ENCODE results near the gene SMIM9. TPM values are rescaled to one million over a fixed set of nuclear protein-coding genes. Genes with fewer than 3 reads are reported as not detected.

The SMIM9 gene
- total RNA-seq, result not detected in 2 replicates

DNA sequence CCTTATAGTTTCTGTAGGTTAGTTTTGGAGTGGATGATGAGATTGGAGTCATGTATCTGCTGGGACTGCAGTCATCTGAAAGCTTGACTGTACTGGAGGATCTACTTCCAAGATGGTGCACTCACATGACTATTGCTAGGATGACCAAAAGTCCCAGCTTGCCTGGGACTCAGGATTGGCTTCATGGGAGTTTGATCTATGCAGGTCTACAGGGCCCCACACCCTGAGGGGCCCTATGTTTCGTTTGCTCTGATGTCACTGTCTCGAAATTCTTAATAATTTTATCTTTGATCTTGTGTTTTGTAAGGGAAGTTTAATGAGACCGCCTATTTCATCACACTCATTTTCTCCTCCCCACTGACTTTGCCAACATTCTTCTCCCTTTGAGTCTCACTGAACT lies at the start of gene SMIM9:
SMIM9 (minus strand) TSS at position 101 of the 400 bp plus-strand sequence. CDS start 3,806 bp downstream, outside the sequence.

DNA sequence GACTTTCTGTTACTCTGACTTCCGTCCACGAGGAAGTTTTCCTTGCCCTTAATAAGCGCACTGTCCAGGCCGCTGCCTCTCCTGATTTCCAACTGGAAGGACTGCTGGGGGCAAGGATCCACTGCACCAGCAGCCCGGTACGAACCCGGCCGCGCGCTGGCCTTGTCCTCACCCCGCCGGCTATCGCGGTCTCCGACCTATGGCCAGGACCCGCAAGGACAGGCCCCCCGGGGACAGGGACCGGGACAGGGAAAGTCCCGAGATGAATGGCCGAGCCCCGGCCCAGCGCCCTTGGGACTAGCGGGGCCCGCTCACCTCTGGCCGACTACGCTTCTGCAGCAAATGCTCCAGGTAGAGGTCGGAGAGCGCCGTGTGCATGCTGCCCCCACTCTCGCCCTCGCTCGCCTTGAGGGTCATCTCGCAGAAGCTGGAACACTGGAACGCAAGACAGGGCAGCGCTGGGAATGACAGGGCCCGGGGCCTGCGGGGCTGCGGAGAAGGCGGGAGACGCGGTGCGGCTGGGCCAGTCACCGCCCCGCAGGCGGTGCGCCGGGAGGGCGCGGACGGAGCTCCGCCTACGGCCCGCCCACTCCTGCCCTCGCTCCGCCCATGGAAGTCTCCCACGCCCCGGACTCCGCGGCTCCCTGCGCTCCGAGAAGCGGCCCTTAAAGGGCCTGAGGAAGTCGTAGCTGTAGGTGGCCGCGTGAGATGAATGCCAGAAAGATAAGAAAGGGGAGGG lies 29.3 kb downstream of the SMIM9 start, which contains the start of gene MPP1:
MPP1 (minus strand) TSS at position 529 of the 739 bp plus-strand sequence; CDS start at position 417, 112 bp downstream.

Other genes starting within 250 kb of the SMIM9 start
- not detected in 2 replicates for gene CTAG1A, start 249.5 kb downstream of the SMIM9 start, total RNA-seq
- not detected in 2 replicates for gene CTAG1B, start 215.4 kb downstream of the SMIM9 start, total RNA-seq
- 0.39 TPM in 1 of 2 replicates, not detected in the other for gene CTAG2, start 181.1 kb downstream of the SMIM9 start, total RNA-seq
- 0.11 and 0.39 TPM in 2 replicates for gene GAB3, start 83.6 kb downstream of the SMIM9 start, total RNA-seq
- gene DKC1, start 71.8 kb downstream of the SMIM9 start, total RNA-seq, result 20.4 and 26.1 TPM in 2 replicates
- 6.7 and 9.2 TPM in 2 replicates for gene MPP1, start 29.2 kb downstream of the SMIM9 start, total RNA-seq
- gene F8A1, start 51.7 kb upstream of the SMIM9 start, total RNA-seq, result 4.3 and 7.9 TPM in 2 replicates
- gene F8, start 188.1 kb upstream of the SMIM9 start, total RNA-seq, result 1.6 and 2.6 TPM in 2 replicates
- 36.1 and 42.5 TPM in 2 replicates for gene FUNDC2, start 192.2 kb upstream of the SMIM9 start, total RNA-seq
- 13.7 and 16.3 TPM in 2 replicates for gene CMC4, start 236.5 kb upstream of the SMIM9 start, total RNA-seq
- gene MTCP1, start 236.5 kb upstream of the SMIM9 start, total RNA-seq, result 1.4 and 17.7 TPM in 2 replicates
- gene BRCC3, start 236.8 kb upstream of the SMIM9 start, total RNA-seq, result 7.5 and 9.9 TPM in 2 replicates